Thoracic aorta (tissue), 2 donors: ENCODE results near the gene PXMP2. TPM values are rescaled to one million over a fixed set of nuclear protein-coding genes. Genes with fewer than 3 reads are reported as not detected.

Experiments
- ATAC-seq: fragments of 150-250 bp; one replicate; pipeline ENCODE4 v1.8.0; 2017; ENCODE audit warnings: low read depth; ENCODE audit not compliant: insufficient number of reproducible peaks, low FRiP score
- DNase-seq: peaks from one replicate; pipeline ENCODE4 v3.0.0-alpha.2; 2020; ENCODE audit warnings: low spot score
- H3K27ac ChIP-seq, 2 donors: fragments of 200-600 bp; sonication (generic); 1 replicate in 1 of 2; 2 replicates in 1 of 2; pipeline ENCODE4 v1.5.1; 2016; ENCODE audit warnings: mild to moderate bottlenecking in 2 of 2, moderate library complexity in 2 of 2
- H3K27me3 ChIP-seq: fragments of 200-600 bp; sonication (generic); replicated peaks from 2 replicates; pipeline ENCODE4 v1.6.0; 2016; ENCODE audit warnings: mild to moderate bottlenecking; ENCODE audit not compliant: insufficient read depth
- H3K36me3 ChIP-seq: fragments of 200-600 bp; sonication (generic); one replicate; pipeline ENCODE4 v1.5.1; 2016
- H3K4me1 ChIP-seq, 2 donors: fragments of 200-600 bp; sonication (generic); 1 replicate in 1 of 2; 2 replicates in 1 of 2; pipeline versions ENCODE4 v1.5.1 to v1.6.0; 2016; ENCODE audit warnings: low read depth in 2 of 2, mild to moderate bottlenecking in 1 of 2; ENCODE audit not compliant: control insufficient read depth in 1 of 2
- H3K4me3 ChIP-seq: fragments of 200-600 bp; sonication (generic); 2 replicates; pipeline ENCODE4 v1.5.1; 2016; ENCODE audit warnings: mild to moderate bottlenecking
- H3K9me3 ChIP-seq: fragments of 200-600 bp; sonication (generic); 2 replicates; pipeline ENCODE4 v1.5.1; 2016
- CTCF ChIP-seq: fragments of 200-600 bp; sonication (generic); IDR thresholded peaks from one replicate; pipeline ENCODE4 v1.5.1; 2019; ENCODE audit warnings: antibody characterized with exemption
- total RNA-seq, 2 donors: library from RNA; depleted of rRNA; stranded (reverse); fragments of >200 nt; gene quantifications; one replicate each; pipeline versions ENCODE4 v1.1.0 to v1.2.3, GENCODE V29; 2016

The PXMP2 gene
- total RNA-seq, 2 donors from 2014 or later = 56.9 to 62.7 TPM

GRCh38 chr12:132754160-132754932 lies 67.0 kb downstream of the PXMP2 start:
- ATAC-seq (no peak), DNase-seq (no peak)
- Histone ChIP-seq H3K27ac (no peak overlapping the region), H3K4me1 (no peaks in the 10 kb centered on the region), H3K36me3 (peaks cover 55% of the 10 kb centered on the region), H3K27me3 (no peaks in the 10 kb centered on the region), H3K9me3 (no peaks in the 10 kb centered on the region), H3K4me3 (no peak overlapping the region)
- TF ChIP-seq CTCF = no peak

Other genes starting within 250 kb of the PXMP2 start
- 10 to 100 TPM; 20.2 to 22.5 TPM for gene FBRSL1, start 197.4 kb upstream of the PXMP2 start, total RNA-seq
- not detected for gene LRCOL1, start 77.0 kb upstream of the PXMP2 start, total RNA-seq
- gene P2RX2, start 68.8 kb upstream of the PXMP2 start, total RNA-seq = not detected
- 10 to 100 TPM; 41.3 to 45.7 TPM for gene POLE, start 245 bp upstream of the PXMP2 start, total RNA-seq
- gene PGAM5, start 23.3 kb downstream of the PXMP2 start, total RNA-seq = 10 to 100 TPM; 21.5 to 24.2 TPM
- 100 to 1,000 TPM in 1 of 2 donors, 10 to 100 TPM in 1; 78.0 to 104 TPM for gene ANKLE2, start 74.2 kb downstream of the PXMP2 start, total RNA-seq
- 100 to 1,000 TPM; 125 to 137 TPM for gene GOLGA3, start 141.3 kb downstream of the PXMP2 start, total RNA-seq
- 10 to 100 TPM; 72.3 to 75.6 TPM for gene CHFR, start 200.0 kb downstream of the PXMP2 start, total RNA-seq